Endodermal cell (in vitro differentiated cells): ENCODE data around the gene MSANTD2. TPM values are rescaled to one million over a fixed set of nuclear protein-coding genes. Genes with fewer than 3 reads are reported as not detected.
A peak's percentile ranks its signal among the peaks of the same experiment; 100 is the strongest.

ENCODE experiments used
- DNase-seq: peaks from one replicate; pipeline ENCODE4 v3.0.0-alpha.2; 2017
- H3K27ac ChIP-seq: 2 replicates; pipeline ENCODE4 v1.5.1; 2013; ENCODE audit warnings: mild to moderate bottlenecking, low read depth, low read length, moderate library complexity
- H3K27me3 ChIP-seq: 2 replicates; pipeline ENCODE4 v1.6.1; 2013; ENCODE audit warnings: mild to moderate bottlenecking, low read length, moderate library complexity; ENCODE audit not compliant: insufficient read depth, control insufficient read depth, poor library complexity, severe bottlenecking
- H3K36me3 ChIP-seq: 2 replicates; pipeline ENCODE4 v1.7.0; 2013; ENCODE audit warnings: mild to moderate bottlenecking, low read length, moderate library complexity; ENCODE audit not compliant: control insufficient read depth, insufficient read depth
- H3K4me1 ChIP-seq: one replicate; pipeline ENCODE4 v1.7.0; 2013; ENCODE audit warnings: low read length; ENCODE audit not compliant: control insufficient read depth, insufficient read depth
- H3K4me3 ChIP-seq: 2 replicates; pipeline ENCODE4 v1.5.1; 2013; ENCODE audit warnings: mild to moderate bottlenecking, low read length, moderate library complexity
- H3K9ac ChIP-seq: 2 replicates; pipeline ENCODE4 v1.6.1; 2013; ENCODE audit warnings: mild to moderate bottlenecking, low read length, moderate library complexity; ENCODE audit not compliant: poor library complexity, severe bottlenecking; ENCODE audit errors: extremely low read depth
- H3K9me3 ChIP-seq: 2 replicates; pipeline ENCODE4 v1.6.1; 2013; ENCODE audit warnings: mild to moderate bottlenecking, low read length, moderate library complexity; ENCODE audit not compliant: control insufficient read depth
- H3K27ac Mint-ChIP-seq: 2 replicates; pipeline ENCODE4 v1.8.0; 2020; ENCODE audit warnings: mixed read lengths
- H3K27me3 Mint-ChIP-seq: 2 replicates; pipeline ENCODE4 v1.8.0; 2021; ENCODE audit warnings: mild to moderate bottlenecking, mixed read lengths; ENCODE audit not compliant: insufficient read depth
- H3K36me3 Mint-ChIP-seq: 2 replicates; pipeline ENCODE4 v1.8.0; 2020; ENCODE audit warnings: low read depth, mixed read lengths
- H3K4me1 Mint-ChIP-seq: 2 replicates; pipeline ENCODE4 v1.8.0; 2020; ENCODE audit warnings: mixed read lengths
- H3K4me3 Mint-ChIP-seq: 2 replicates; pipeline ENCODE4 v1.8.0; 2020; ENCODE audit warnings: mild to moderate bottlenecking, moderate library complexity, mixed read lengths
- H3K9me3 Mint-ChIP-seq: 2 replicates; pipeline ENCODE4 v1.8.0; 2020; ENCODE audit warnings: mild to moderate bottlenecking, mixed read lengths
- WGBS, 2 experiments: methylation state at CpG; one replicate each; pipeline versions ENCODE4 v1.1.5 to v1.1.7; 2013; ENCODE audit warnings: missing lambda C conversion rate in 2 of 2, mixed read lengths in 1 of 2; ENCODE audit not compliant: insufficient coverage in 1 of 2, insufficient read length in 1 of 2; 5-methylcytosine and 5-hydroxymethylcytosine counted together
- total RNA-seq, 2 donors: library from RNA; stranded (reverse); fragmentation: NEBNext Ultra II Directional in 1 of 2; extraction: Animal tissue kit (Norgen Biotek cat#: 25700) in 1 of 2; gene quantifications; 2 replicates in 1 of 2; 3 replicates in 1 of 2; pipeline ENCODE4 v1.2.1, GENCODE V29; 2021
- TF ChIP-seq, protein P1 (sequence below): fragments of 200-600 bp; sonication (generic); conservative IDR thresholded peaks from 2 replicates; pipeline ENCODE4 v1.5.0; 2021; ENCODE audit warnings: antibody characterized with exemption, mild to moderate bottlenecking

MSANTD2 gene
- total RNA-seq, 2 donors from 2014 or later = 18.3 to 21.3 TPM

GRCh38 chr11:124754309-124754708 lies 45.9 kb downstream of the MSANTD2 start:
- Histone ChIP-seq H3K27me3 (peaks cover 80% of the 10 kb centered on the region), H3K4me3 (no peak overlapping the region), H3K36me3 (no peaks in the 10 kb centered on the region), H3K4me1 (no peaks in the 10 kb centered on the region), H3K9me3 (no peaks in the 10 kb centered on the region), H3K27ac (no peak overlapping the region), H3K9ac (no peak overlapping the region)
- peak; percentile 38 for DNase-seq
- Mint-ChIP-seq H3K27me3 (peaks cover 81% of the 10 kb centered on the region), H3K27ac (no peak overlapping the region), H3K9me3 (no peaks in the 10 kb centered on the region), H3K36me3 (no peaks in the 10 kb centered on the region), H3K4me3 (no peak overlapping the region), H3K4me1 (peaks cover 21% of the 10 kb centered on the region)
- TF ChIP-seq, protein P1, sequence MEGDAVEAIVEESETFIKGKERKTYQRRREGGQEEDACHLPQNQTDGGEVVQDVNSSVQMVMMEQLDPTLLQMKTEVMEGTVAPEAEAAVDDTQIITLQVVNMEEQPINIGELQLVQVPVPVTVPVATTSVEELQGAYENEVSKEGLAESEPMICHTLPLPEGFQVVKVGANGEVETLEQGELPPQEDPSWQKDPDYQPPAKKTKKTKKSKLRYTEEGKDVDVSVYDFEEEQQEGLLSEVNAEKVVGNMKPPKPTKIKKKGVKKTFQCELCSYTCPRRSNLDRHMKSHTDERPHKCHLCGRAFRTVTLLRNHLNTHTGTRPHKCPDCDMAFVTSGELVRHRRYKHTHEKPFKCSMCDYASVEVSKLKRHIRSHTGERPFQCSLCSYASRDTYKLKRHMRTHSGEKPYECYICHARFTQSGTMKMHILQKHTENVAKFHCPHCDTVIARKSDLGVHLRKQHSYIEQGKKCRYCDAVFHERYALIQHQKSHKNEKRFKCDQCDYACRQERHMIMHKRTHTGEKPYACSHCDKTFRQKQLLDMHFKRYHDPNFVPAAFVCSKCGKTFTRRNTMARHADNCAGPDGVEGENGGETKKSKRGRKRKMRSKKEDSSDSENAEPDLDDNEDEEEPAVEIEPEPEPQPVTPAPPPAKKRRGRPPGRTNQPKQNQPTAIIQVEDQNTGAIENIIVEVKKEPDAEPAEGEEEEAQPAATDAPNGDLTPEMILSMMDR = no peak
- 88 to 90% methylated on average over 1 to 4 of the region's 4 CpGs for WGBS, 2 experiments

DNA sequence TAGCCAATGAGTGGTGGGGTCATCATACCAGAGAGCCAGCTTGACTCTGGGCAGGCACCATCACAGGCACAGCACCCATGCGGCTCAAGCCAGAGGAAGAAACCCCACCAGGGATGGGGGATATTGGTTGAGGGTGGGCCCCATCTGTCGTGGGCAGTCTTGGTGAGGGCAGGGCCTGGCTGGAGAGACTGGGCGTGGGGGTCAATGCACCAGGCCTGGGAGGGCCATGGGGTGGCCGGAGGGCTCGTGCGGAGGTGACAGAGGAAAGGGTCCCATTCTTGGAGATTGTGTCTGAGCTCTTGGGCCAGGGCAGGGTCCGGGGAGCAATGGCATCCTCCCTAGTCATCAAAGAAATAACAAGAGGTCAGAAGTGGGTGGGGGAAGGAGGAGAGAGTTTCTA lies 46.6 kb downstream of the MSANTD2 start:
- TF ChIP-seq, protein P1 = no peak
- 93 to 94% methylated on average over 2 to 6 of the region's 7 CpGs for WGBS, 2 experiments
- Mint-ChIP-seq H3K36me3 (no peaks in the 10 kb centered on the region), H3K27me3 (peaks cover 81% of the 10 kb centered on the region), H3K9me3 (no peaks in the 10 kb centered on the region), H3K4me3 (no peak overlapping the region), H3K4me1 (peaks cover 26% of the 10 kb centered on the region), H3K27ac (no peak overlapping the region)
- Histone ChIP-seq H3K4me1 (no peaks in the 10 kb centered on the region), H3K4me3 (no peak overlapping the region), H3K36me3 (no peaks in the 10 kb centered on the region), H3K9me3 (no peaks in the 10 kb centered on the region), H3K27ac (no peak overlapping the region), H3K27me3 (peaks cover 80% of the 10 kb centered on the region), H3K9ac (no peak overlapping the region)
- peak; percentile 35 for DNase-seq

DNA sequence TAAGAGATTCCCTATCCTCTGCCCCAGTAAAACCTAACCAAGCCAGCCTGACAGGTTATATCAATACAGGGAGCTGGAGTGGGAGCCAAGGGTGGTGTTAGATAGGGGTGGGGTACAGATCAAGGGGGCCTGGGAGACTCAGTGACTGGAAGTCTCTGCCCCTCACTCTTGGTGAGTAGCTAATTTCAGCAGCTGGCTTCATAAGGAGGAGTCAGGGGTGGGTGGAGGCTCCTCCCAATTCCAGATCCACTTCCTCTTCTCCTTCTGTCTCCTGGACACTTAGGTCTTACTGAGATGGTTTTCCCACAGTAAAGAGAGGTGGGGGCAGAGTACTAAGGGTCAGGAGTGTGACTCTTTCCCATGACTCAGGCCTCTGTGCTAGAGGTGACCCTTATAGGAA lies 47.0 kb downstream of the MSANTD2 start:
- Histone ChIP-seq H3K9ac (no peak overlapping the region), H3K4me1 (no peaks in the 10 kb centered on the region), H3K27me3 (peaks cover 81% of the 10 kb centered on the region), H3K4me3 (no peak overlapping the region), H3K27ac (no peak overlapping the region), H3K36me3 (no peaks in the 10 kb centered on the region), H3K9me3 (no peaks in the 10 kb centered on the region)
- no peak overlapping the region for H3K27ac Mint-ChIP-seq
- peaks cover 23% of the 10 kb centered on the region for H3K4me1 Mint-ChIP-seq
- peaks cover 81% of the 10 kb centered on the region for H3K27me3 Mint-ChIP-seq
- peak; percentile 34 for DNase-seq
- no peaks in the 10 kb centered on the region for H3K9me3 Mint-ChIP-seq
- H3K4me3 Mint-ChIP-seq = no peak overlapping the region
- H3K36me3 Mint-ChIP-seq = no peaks in the 10 kb centered on the region
- TF ChIP-seq, protein P1 = no peak
